Hepatocyte (in vitro differentiated cells): ENCODE measurements around the gene UBE2L3. TPM values are rescaled to one million over a fixed set of nuclear protein-coding genes. Genes with fewer than 3 reads are reported as not detected.

Experiments used
- DNase-seq: peaks from one replicate; pipeline ENCODE4 v3.0.0-alpha.2; 2016; ENCODE audit warnings: low spot score
- H2AFZ ChIP-seq: fragments of 200-600 bp; sonication (generic); 2 replicates; pipeline ENCODE4 v1.6.0; 2016; ENCODE audit warnings: antibody characterized with exemption, mild to moderate bottlenecking
- H3K27ac ChIP-seq: fragments of 200-600 bp; sonication (generic); 2 replicates; pipeline ENCODE4 v1.5.1; 2016; ENCODE audit warnings: mild to moderate bottlenecking
- H3K27me3 ChIP-seq: fragments of 200-600 bp; sonication (generic); 2 replicates; pipeline ENCODE4 v1.6.1; 2016
- H3K36me3 ChIP-seq: fragments of 200-600 bp; sonication (generic); replicated peaks from 2 replicates; pipeline ENCODE4 v1.5.1; 2016; ENCODE audit warnings: low read depth; ENCODE audit not compliant: insufficient read depth
- H3K4me1 ChIP-seq: fragments of 200-600 bp; sonication (generic); 2 replicates; pipeline ENCODE4 v1.5.1; 2016; ENCODE audit warnings: mild to moderate bottlenecking, moderate library complexity; ENCODE audit not compliant: insufficient read depth
- H3K4me2 ChIP-seq: fragments of 200-600 bp; sonication (generic); 2 replicates; pipeline ENCODE4 v1.6.0; 2016
- H3K4me3 ChIP-seq: fragments of 200-600 bp; sonication (generic); 2 replicates; pipeline ENCODE4 v1.5.1; 2016; ENCODE audit warnings: mild to moderate bottlenecking
- H3K79me2 ChIP-seq: fragments of 200-600 bp; sonication (generic); 2 replicates; pipeline ENCODE4 v1.6.0; 2017; ENCODE audit warnings: mild to moderate bottlenecking
- H3K9me2 ChIP-seq: fragments of 200-600 bp; sonication (generic); replicated peaks from 2 replicates; pipeline ENCODE4 v1.6.0; 2017; ENCODE audit warnings: mild to moderate bottlenecking; ENCODE audit not compliant: insufficient read depth
- H3K9me3 ChIP-seq: fragments of 200-600 bp; sonication (generic); 2 replicates; pipeline ENCODE4 v1.5.1; 2016; ENCODE audit warnings: low read depth, mild to moderate bottlenecking
- H4K20me1 ChIP-seq: fragments of 200-600 bp; sonication (generic); 2 replicates; pipeline ENCODE4 v1.6.0; 2016; ENCODE audit warnings: mild to moderate bottlenecking; ENCODE audit not compliant: insufficient read depth, poor library complexity, severe bottlenecking
- EZH2 ChIP-seq: fragments of 200-600 bp; sonication (generic); IDR thresholded peaks from 2 replicates; pipeline ENCODE4 v1.6.1; 2016; ENCODE audit warnings: antibody characterized with exemption, mild to moderate bottlenecking, borderline replicate concordance
- EZH2phosphoT487 ChIP-seq: fragments of 200-600 bp; sonication (generic); IDR thresholded peaks from one replicate; pipeline ENCODE4 v1.6.1; 2018; ENCODE audit warnings: antibody characterized with exemption, mild to moderate bottlenecking, low read depth, moderate library complexity; ENCODE audit not compliant: unreplicated experiment, severe bottlenecking
- WGBS: methylation state at CpG from one replicate; pipeline ENCODE4 v1.1.6; 2016; ENCODE audit warnings: low lambda C conversion rate; ENCODE audit errors: missing lambda C conversion rate; 5-methylcytosine and 5-hydroxymethylcytosine counted together
- polyA plus RNA-seq: library from polyadenylated mRNA; unstranded; fragments of >200 nt; fragmentation: Nextera tagmentation; extraction: Ambion mirVana; gene quantifications from 2 replicates; pipeline ENCODE4 v1.2.1, GENCODE V29; 2016
- total RNA-seq: library from RNA; depleted of rRNA; stranded (reverse); fragments of >200 nt; gene quantifications from 2 replicates; pipeline ENCODE4 v1.2.3, GENCODE V29; 2014
- TF ChIP-seq, protein P1 (sequence below): fragments of 200-600 bp; sonication (generic); IDR thresholded peaks from 2 replicates; pipeline ENCODE4 v1.5.1; 2016; ENCODE audit warnings: antibody characterized with exemption, mild to moderate bottlenecking; ENCODE audit not compliant: poor library complexity

UBE2L3 gene
- total and polyA plus RNA-seq, 2 experiments from 2014 or later, result 49.3 to 91.0 TPM

DNA sequence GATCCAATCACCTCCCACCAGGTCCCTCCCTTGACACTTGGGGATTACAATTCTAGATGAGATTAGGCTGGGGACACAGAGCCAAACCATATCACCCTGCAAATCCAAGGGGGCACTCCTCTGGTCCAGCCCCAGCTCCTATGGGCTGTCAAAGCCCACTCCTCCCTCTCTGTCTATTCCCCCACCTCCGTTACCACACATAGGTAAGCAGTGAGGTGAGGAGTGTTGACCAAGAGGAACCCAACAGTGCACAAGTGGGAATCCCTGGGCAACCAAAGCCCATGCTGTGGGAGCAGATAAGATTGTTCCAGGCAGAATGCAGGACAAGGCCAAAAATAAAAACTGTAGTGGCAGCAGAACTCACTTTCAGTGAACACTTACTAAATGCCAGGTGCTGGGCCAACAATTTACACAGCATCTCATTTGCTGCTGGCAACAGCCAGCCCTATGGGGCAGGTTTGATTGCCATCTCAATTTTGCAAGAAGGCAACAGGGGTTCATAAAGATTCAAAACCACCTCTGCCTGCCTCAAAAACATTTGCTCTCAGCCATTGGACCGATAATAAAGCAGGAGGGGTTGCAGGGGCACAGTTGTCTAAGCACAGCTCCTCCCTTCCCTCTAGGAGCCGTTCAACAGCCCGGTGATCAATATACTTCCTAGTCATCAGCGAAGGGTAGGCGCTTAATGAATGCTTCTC is 83.5 kb downstream of the UBE2L3 start:
- H3K4me3 ChIP-seq, result peak overlapping the region; percentile 38
- H3K9me3 ChIP-seq, result no peaks in the 10 kb centered on the region
- no peaks in the 10 kb centered on the region for H3K9me2 ChIP-seq
- peak overlapping the region; percentile 13 for H3K27ac ChIP-seq
- H3K27me3 ChIP-seq, result no peaks in the 10 kb centered on the region
- peak overlapping the region; percentile 22 for H2AFZ ChIP-seq
- H3K4me1 ChIP-seq, result peaks cover 17% of the 10 kb centered on the region
- peak; percentile 5 for DNase-seq
- TF ChIP-seq EZH2phosphoT487 (no peak), EZH2 (no peak)
- TF ChIP-seq, protein P1, sequence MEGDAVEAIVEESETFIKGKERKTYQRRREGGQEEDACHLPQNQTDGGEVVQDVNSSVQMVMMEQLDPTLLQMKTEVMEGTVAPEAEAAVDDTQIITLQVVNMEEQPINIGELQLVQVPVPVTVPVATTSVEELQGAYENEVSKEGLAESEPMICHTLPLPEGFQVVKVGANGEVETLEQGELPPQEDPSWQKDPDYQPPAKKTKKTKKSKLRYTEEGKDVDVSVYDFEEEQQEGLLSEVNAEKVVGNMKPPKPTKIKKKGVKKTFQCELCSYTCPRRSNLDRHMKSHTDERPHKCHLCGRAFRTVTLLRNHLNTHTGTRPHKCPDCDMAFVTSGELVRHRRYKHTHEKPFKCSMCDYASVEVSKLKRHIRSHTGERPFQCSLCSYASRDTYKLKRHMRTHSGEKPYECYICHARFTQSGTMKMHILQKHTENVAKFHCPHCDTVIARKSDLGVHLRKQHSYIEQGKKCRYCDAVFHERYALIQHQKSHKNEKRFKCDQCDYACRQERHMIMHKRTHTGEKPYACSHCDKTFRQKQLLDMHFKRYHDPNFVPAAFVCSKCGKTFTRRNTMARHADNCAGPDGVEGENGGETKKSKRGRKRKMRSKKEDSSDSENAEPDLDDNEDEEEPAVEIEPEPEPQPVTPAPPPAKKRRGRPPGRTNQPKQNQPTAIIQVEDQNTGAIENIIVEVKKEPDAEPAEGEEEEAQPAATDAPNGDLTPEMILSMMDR, result no peak
- peaks cover 4% of the 10 kb centered on the region for H4K20me1 ChIP-seq
- peak overlapping the region; percentile 93 for H3K4me2 ChIP-seq
- peaks cover 3% of the 10 kb centered on the region for H3K79me2 ChIP-seq
- H3K36me3 ChIP-seq, result no peaks in the 10 kb centered on the region
- WGBS, result 11% methylated on average over 6 of the region's 6 CpGs

DNA sequence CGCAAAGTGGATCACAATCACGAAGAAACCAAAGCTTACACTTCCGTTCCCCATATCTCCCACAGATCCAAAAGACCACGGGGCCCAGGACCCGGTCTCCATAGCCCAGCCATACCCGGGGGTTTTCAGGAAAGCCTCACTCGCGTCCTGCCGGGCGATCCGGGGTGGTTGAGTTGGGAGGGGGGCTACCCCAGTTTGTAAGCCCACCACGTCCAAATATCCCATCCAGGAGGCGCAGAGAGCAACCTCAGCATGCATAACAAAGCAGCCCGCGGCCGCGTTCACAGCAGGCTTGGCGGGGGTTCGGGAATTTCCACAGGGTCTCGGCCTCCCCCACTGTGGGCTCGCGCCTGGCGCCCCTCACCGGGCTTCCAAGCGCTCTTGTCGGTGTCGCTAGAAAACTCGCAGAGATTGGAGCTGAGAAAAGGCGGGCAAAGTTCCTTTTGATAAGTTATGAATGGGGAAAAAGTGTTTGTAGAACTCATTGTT is 84.1 kb downstream of the UBE2L3 start:
- TF ChIP-seq, protein P1, result no peak
- TF ChIP-seq EZH2phosphoT487 (no peak), EZH2 (no peak)
- peak overlapping the region; percentile 13 for H3K27ac ChIP-seq

DNA sequence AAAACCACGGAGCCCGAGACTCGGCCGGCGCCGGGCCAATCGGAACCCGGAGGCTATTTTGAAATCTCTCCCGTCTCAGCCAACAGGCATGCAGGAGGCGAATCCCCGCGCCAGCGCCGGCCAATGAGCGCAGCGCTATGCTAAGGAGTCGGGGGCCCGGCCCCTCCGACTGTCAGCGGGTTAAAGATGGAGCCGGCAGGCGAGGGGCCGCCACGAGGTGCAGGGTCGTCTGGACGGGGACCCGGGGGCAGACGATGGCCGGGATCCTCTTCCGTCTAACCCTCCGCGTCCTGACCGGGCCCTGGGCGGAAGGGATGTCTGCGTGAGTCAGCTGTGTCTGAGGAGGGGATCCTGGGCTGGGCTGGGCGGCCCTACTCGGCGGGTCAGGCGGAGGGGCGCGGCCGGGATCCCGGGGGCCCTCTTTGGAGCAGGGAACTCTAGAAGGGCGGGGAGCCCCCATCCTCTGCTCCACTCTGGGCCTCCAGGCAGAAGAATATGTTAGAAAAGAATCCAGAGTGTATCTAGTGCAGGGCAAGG is 84.6 kb downstream of the UBE2L3 start:
- peak overlapping the region; percentile 93 for H3K4me2 ChIP-seq
- no peaks in the 10 kb centered on the region for H4K20me1 ChIP-seq
- no peaks in the 10 kb centered on the region for H3K9me3 ChIP-seq
- H2AFZ ChIP-seq, result peak overlapping the region; percentile 38
- peak; percentile 91 for DNase-seq
- no peaks in the 10 kb centered on the region for H3K79me2 ChIP-seq
- H3K27ac ChIP-seq, result no peak overlapping the region
- H3K9me2 ChIP-seq, result no peaks in the 10 kb centered on the region
- no peaks in the 10 kb centered on the region for H3K27me3 ChIP-seq
- no peaks in the 10 kb centered on the region for H3K36me3 ChIP-seq
- H3K4me3 ChIP-seq, result peak overlapping the region; percentile 38
- WGBS, result 1% methylated on average over 41 of the region's 44 CpGs
- TF ChIP-seq EZH2, result no peak
- TF ChIP-seq, protein P1, result no peak
- TF ChIP-seq EZH2phosphoT487, result no peak
- H3K4me1 ChIP-seq, result peaks cover 17% of the 10 kb centered on the region

More for the DNA sequence above, 84.1 kb downstream of the UBE2L3 start:
- Histone ChIP-seq H2AFZ (peak overlapping the region; percentile 22), H3K4me2 (peak overlapping the region; percentile 93), H3K4me3 (peak overlapping the region; percentile 38), H3K27me3 (no peaks in the 10 kb centered on the region), H3K9me3 (no peaks in the 10 kb centered on the region), H3K79me2 (no peaks in the 10 kb centered on the region), H3K36me3 (no peaks in the 10 kb centered on the region), H3K4me1 (peaks cover 17% of the 10 kb centered on the region), H3K9me2 (no peaks in the 10 kb centered on the region), H4K20me1 (no peaks in the 10 kb centered on the region)
- no peak for DNase-seq
- 1% methylated on average over 29 of the region's 29 CpGs for WGBS
